ENCODE results near the gene RALGDS. TPM values are rescaled to one million over a fixed set of nuclear protein-coding genes. Genes with fewer than 3 reads are reported as not detected.
A peak's percentile ranks its signal among the peaks of the same experiment; 100 is the strongest.

RALGDS gene
- total RNA-seq, 1 donor from 2014 or later: 19.0 TPM

DNA sequence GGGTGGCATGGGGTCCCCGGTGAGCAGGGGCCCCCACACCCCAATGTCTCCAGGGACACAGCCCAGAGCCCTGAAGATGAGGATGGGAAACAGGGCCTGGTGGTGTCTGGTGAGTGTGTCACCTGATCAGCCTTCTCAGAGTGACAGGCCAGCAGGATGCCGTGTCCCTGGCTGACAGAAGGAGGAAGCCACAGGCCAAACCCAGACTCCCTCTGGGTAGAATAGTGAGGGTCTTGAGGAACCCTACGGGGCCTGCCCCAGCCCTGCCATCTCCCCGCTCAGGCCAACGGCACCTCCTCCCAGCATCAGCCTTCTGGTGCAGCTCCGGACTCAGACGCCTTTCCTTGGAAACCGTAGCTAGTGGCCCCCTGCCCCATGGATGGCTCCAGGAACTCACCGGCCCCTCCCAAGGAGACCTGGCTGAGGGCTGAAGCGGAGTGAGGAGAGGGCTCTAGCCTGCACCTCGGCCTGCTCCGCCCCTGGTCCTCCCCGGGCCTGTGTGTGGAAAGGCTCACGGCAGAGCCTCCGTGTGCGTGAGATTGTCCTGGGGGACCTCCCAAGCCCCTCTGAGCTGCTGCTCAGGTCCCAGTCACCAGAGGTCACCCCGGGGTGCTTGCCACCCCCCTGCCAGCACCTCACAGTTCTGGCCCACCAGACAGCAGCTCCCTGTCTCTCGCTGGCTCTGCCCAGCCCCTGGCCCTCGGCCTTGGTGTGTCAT, 6.0 kb downstream of the RALGDS start:
- H3K9me3 Mint-ChIP-seq (ENCODE audit: low read depth): no peaks in the 10 kb centered on the region
- TF ChIP-seq, protein P1, sequence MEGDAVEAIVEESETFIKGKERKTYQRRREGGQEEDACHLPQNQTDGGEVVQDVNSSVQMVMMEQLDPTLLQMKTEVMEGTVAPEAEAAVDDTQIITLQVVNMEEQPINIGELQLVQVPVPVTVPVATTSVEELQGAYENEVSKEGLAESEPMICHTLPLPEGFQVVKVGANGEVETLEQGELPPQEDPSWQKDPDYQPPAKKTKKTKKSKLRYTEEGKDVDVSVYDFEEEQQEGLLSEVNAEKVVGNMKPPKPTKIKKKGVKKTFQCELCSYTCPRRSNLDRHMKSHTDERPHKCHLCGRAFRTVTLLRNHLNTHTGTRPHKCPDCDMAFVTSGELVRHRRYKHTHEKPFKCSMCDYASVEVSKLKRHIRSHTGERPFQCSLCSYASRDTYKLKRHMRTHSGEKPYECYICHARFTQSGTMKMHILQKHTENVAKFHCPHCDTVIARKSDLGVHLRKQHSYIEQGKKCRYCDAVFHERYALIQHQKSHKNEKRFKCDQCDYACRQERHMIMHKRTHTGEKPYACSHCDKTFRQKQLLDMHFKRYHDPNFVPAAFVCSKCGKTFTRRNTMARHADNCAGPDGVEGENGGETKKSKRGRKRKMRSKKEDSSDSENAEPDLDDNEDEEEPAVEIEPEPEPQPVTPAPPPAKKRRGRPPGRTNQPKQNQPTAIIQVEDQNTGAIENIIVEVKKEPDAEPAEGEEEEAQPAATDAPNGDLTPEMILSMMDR (IDR thresholded peaks at IDR 0.05): no peak
- H3K4me3 Mint-ChIP-seq (ENCODE audit: unreplicated experiment): no peak overlapping the region
- H3K36me3 Mint-ChIP-seq (ENCODE audit: low read depth): peaks cover 1% of the 10 kb centered on the region
- no peaks in the 10 kb centered on the region for H3K27me3 Mint-ChIP-seq (ENCODE audit: low read depth)
- DNase-seq (ENCODE audit: low spot score): peak; percentile 89
- H3K4me1 Mint-ChIP-seq (ENCODE audit: low read depth): peaks cover 21% of the 10 kb centered on the region
- H3K27ac Mint-ChIP-seq (ENCODE audit: unreplicated experiment): peak overlapping the region; percentile 12

- Mint-ChIP-seq H3K9me3 (ENCODE audit: low read depth) (no peaks in the 10 kb centered on the region), H3K27ac (ENCODE audit: unreplicated experiment) (peak overlapping the region; percentile 12), H3K27me3 (ENCODE audit: low read depth) (no peaks in the 10 kb centered on the region), H3K36me3 (ENCODE audit: low read depth) (peaks cover 4% of the 10 kb centered on the region), H3K4me3 (ENCODE audit: unreplicated experiment) (no peak overlapping the region), H3K4me1 (ENCODE audit: low read depth) (peaks cover 19% of the 10 kb centered on the region)
- DNase-seq (ENCODE audit: low spot score): peak; percentile 90
- TF ChIP-seq, protein P1 (IDR thresholded peaks at IDR 0.05): no peak
Measured at GRCh38 chr9:133113949-133114885, 6.8 kb downstream of the RALGDS start.

DNA sequence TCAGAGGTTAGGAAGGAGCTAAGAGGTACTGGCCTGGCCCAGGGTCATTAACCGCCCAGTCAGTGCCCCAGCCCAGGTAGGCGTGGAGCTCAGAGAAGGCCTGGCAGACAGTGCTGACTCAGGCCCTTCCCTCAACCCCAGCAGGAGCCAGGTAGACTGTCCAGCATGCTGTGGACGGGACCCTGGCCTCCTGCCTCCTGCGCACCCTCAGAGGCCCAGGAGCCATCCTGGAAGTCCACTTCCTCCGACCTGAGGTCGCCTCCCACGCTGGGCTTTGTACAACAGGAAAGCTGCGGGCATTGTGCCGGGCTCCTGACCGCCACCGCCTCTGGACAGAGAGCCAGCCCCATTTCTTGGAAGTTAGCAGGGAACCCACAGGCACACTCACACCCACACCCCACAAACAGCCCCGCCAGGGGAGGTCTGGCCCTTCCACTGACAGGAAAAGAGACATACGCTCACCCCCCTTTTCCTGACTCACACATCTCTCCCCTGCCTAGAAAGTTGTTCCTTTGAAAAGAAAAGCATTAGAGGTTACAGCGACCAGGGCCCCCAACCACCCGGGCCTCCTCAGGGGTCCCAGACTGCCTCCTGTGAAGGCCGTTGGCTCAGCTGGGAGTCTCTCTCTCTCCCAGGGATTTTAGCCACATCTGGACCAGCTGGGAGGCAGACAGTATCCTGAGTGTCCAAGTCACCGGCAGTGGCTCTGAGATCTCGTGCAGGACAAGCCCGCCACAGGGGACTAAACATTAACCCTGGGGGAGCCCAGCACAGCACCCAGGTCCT, 7.7 kb downstream of the RALGDS start:
- TF ChIP-seq, protein P1 (IDR thresholded peaks at IDR 0.05): no peak
- peaks cover 4% of the 10 kb centered on the region for H3K36me3 Mint-ChIP-seq (ENCODE audit: low read depth)
- DNase-seq (ENCODE audit: low spot score): peak; percentile 71
- H3K4me3 Mint-ChIP-seq (ENCODE audit: unreplicated experiment): no peak overlapping the region
- H3K4me1 Mint-ChIP-seq (ENCODE audit: low read depth): peaks cover 19% of the 10 kb centered on the region
- no peaks in the 10 kb centered on the region for H3K27me3 Mint-ChIP-seq (ENCODE audit: low read depth)
- peak overlapping the region; percentile 22 for H3K27ac Mint-ChIP-seq (ENCODE audit: unreplicated experiment)
- no peaks in the 10 kb centered on the region for H3K9me3 Mint-ChIP-seq (ENCODE audit: low read depth)

- Mint-ChIP-seq H3K9me3 (ENCODE audit: low read depth) (no peaks in the 10 kb centered on the region), H3K4me1 (ENCODE audit: low read depth) (peaks cover 19% of the 10 kb centered on the region), H3K4me3 (ENCODE audit: unreplicated experiment) (no peak overlapping the region), H3K36me3 (ENCODE audit: low read depth) (peaks cover 7% of the 10 kb centered on the region), H3K27ac (ENCODE audit: unreplicated experiment) (no peak overlapping the region), H3K27me3 (ENCODE audit: low read depth) (no peaks in the 10 kb centered on the region)
- peak; percentile 75 for DNase-seq (ENCODE audit: low spot score)
- TF ChIP-seq, protein P1 (IDR thresholded peaks at IDR 0.05): no peak
Measured at GRCh38 chr9:133112663-133113026, 8.4 kb downstream of the RALGDS start.

All from chondrocyte (in vitro differentiated cells).